ENCODE results near the gene FOXN4.

The FOXN4 gene

DNA sequence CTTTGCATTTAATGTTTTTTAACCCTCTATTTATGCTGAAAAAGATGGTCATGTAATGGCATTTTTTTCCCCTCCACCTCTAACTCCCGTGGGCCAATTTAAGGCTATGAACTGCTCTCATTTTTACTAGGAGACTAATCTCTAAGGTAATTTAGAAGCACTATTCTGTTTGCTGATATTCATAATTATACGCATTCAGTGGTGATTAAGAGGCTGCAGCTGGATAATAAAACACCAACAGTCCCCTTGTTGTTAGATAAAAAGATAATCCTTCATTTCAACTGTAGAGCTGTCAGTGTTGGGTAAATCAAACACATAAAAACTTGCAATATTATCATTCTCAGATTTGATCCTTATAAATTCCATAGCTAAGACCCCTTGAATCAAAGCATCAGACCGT lies 47.5 kb upstream of the FOXN4 start:
- Histone ChIP-seq H4K91ac (ENCODE audit: low read depth, low read length, poor library complexity) (no peak overlapping the region), H2BK12ac (ENCODE audit: low read length) (no peak overlapping the region), H3K79me1 (ENCODE audit: low read depth, low read length) (no peaks in the 10 kb centered on the region), H2BK15ac (ENCODE audit: low read length) (no peak overlapping the region), H3K4me1 (ENCODE audit: control insufficient read depth in 2 of 2, insufficient read depth in 1 of 2, low read depth in 1 of 2, low read length in 2 of 2) (peaks cover 0 to 1% of the 10 kb centered on the region in 2 donors), H3K9me3 (replicated peaks in 1 of 2; ENCODE audit: control insufficient read depth in 2 of 2, insufficient read depth in 1 of 2, low read depth in 1 of 2, low read length in 2 of 2) (no peaks in the 10 kb centered on the region), H2BK120ac (ENCODE audit: low read depth, low read length) (no peak overlapping the region), H3K4me3 (ENCODE audit: low read length in 2 of 2) (no peak overlapping the region), H3K27me3 (ENCODE audit: control insufficient read depth in 3 of 3, insufficient read depth in 3 of 3, low read depth in 1 of 3, low read length in 3 of 3) (peaks cover 0 to 78% (median 0%) of the 10 kb centered on the region in 3 experiments), H3K4me2 (ENCODE audit: insufficient read depth, low read length, poor library complexity, severe bottlenecking) (no peak overlapping the region), H2BK5ac (ENCODE audit: low read length) (no peak overlapping the region), H2AK5ac (ENCODE audit: low read depth, low read length) (no peak overlapping the region), H4K8ac (ENCODE audit: low read depth, low read length) (no peak overlapping the region), H3K14ac (ENCODE audit: low read length) (no peak overlapping the region), H3K23ac (ENCODE audit: low read depth, low read length, poor library complexity) (no peak overlapping the region), H2AFZ (ENCODE audit: low read length) (no peak overlapping the region), H3K18ac (ENCODE audit: low read length) (no peak overlapping the region), H3K9ac (ENCODE audit: low read depth, low read length, poor library complexity) (no peak overlapping the region), H3K4ac (ENCODE audit: low read length) (no peak overlapping the region), H3K27ac (replicated peaks; ENCODE audit: low read length) (no peak overlapping the region), H3K36me3 (replicated peaks in 1 of 2; ENCODE audit: control insufficient read depth in 2 of 2, insufficient read depth in 2 of 2, low read length in 2 of 2) (no peaks in the 10 kb centered on the region)
- DNase-seq (ENCODE audit: low spot score) = no peak
- no CpG with 5 or more reads among the region's 3 CpGs for WGBS, 2 donors (ENCODE audit: extremely low coverage in 2 of 2, insufficient read length in 2 of 2, insufficient replicate concordance in 1 of 2)

- no peak overlapping the region for H3K4ac ChIP-seq (ENCODE audit: low read length)
- no peak overlapping the region for H2BK5ac ChIP-seq (ENCODE audit: low read length)
- no peak overlapping the region for H2AK5ac ChIP-seq (ENCODE audit: low read depth, low read length)
- DNase-seq (ENCODE audit: low spot score) = no peak
- H3K27ac ChIP-seq (replicated peaks; ENCODE audit: low read length) = no peak overlapping the region
- H3K79me1 ChIP-seq (ENCODE audit: low read depth, low read length) = no peaks in the 10 kb centered on the region
- no peak overlapping the region for H4K91ac ChIP-seq (ENCODE audit: low read depth, low read length, poor library complexity)
- H3K4me3 ChIP-seq (ENCODE audit: low read length in 2 of 2) = no peak overlapping the region
- no peaks in the 10 kb centered on the region for H3K9me3 ChIP-seq (replicated peaks in 1 of 2; ENCODE audit: control insufficient read depth in 2 of 2, insufficient read depth in 1 of 2, low read depth in 1 of 2, low read length in 2 of 2)
- H3K18ac ChIP-seq (ENCODE audit: low read length) = no peak overlapping the region
- no peak overlapping the region for H3K14ac ChIP-seq (ENCODE audit: low read length)
- no peak overlapping the region for H2BK15ac ChIP-seq (ENCODE audit: low read length)
- no peak overlapping the region for H2BK120ac ChIP-seq (ENCODE audit: low read depth, low read length)
- H2BK12ac ChIP-seq (ENCODE audit: low read length) = no peak overlapping the region
- H3K9ac ChIP-seq (ENCODE audit: low read depth, low read length, poor library complexity) = no peak overlapping the region
- H2AFZ ChIP-seq (ENCODE audit: low read length) = no peak overlapping the region
- H4K8ac ChIP-seq (ENCODE audit: low read depth, low read length) = no peak overlapping the region
- peaks cover 0 to 50% (median 0%) of the 10 kb centered on the region in 3 experiments for H3K27me3 ChIP-seq (ENCODE audit: control insufficient read depth in 3 of 3, insufficient read depth in 3 of 3, low read depth in 1 of 3, low read length in 3 of 3)
- H3K4me1 ChIP-seq (ENCODE audit: control insufficient read depth in 2 of 2, insufficient read depth in 1 of 2, low read depth in 1 of 2, low read length in 2 of 2) = no peaks in the 10 kb centered on the region
- H3K36me3 ChIP-seq (replicated peaks in 1 of 2; ENCODE audit: control insufficient read depth in 2 of 2, insufficient read depth in 2 of 2, low read length in 2 of 2) = no peaks in the 10 kb centered on the region
- no CpG with 5 or more reads among the region's 6 CpGs for WGBS, 2 donors (ENCODE audit: extremely low coverage in 2 of 2, insufficient read length in 2 of 2, insufficient replicate concordance in 1 of 2)
- no peak overlapping the region for H3K4me2 ChIP-seq (ENCODE audit: insufficient read depth, low read length, poor library complexity, severe bottlenecking)
- H3K23ac ChIP-seq (ENCODE audit: low read depth, low read length, poor library complexity) = no peak overlapping the region
Observed at GRCh38 chr12:109352184-109352583, 43.1 kb upstream of the FOXN4 start.

DNA sequence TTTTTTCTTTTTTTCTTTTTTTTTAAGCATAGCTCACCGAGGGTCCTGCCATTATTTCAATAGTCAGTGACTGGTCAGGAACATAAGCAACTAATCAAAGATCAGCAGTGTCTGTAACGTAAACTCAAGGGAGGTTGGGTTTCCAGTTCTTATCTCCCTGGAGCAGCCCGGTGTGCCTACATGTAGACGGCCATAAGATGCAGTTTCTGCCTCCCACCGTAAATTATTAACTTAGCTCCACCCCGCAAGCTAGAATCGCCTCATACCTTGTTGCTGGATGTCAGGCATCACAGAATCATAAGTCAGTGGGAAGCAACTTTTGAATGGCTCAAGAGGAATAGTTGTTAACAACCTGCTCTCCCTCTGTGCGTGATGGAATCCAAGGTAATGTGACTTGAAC lies 38.5 kb upstream of the FOXN4 start, which contains the start of gene MYO1H:
TSS of gene MYO1H (plus strand) at position 312 of the 400 bp plus-strand sequence. CDS start at position 373, 61 bp downstream.
- no peak within 1 kb of the TSS for H2AK5ac ChIP-seq (ENCODE audit: low read depth, low read length)
- no peak within 1 kb of the TSS for H4K8ac ChIP-seq (ENCODE audit: low read depth, low read length)
- H2BK15ac ChIP-seq (ENCODE audit: low read length) = no peak within 1 kb of the TSS
- H3K27ac ChIP-seq (replicated peaks; ENCODE audit: low read length) = no peak within 1 kb of the TSS
- no peak within 1 kb of the TSS for H2AFZ ChIP-seq (ENCODE audit: low read length)
- H3K27me3 ChIP-seq (ENCODE audit: control insufficient read depth in 3 of 3, insufficient read depth in 3 of 3, low read depth in 1 of 3, low read length in 3 of 3) = peaks cover 0 to 22% (median 0%) of the 10 kb centered on the region in 3 experiments
- H3K4ac ChIP-seq (ENCODE audit: low read length) = no peak within 1 kb of the TSS
- no peak within 1 kb of the TSS for H3K18ac ChIP-seq (ENCODE audit: low read length)
- H3K36me3 ChIP-seq (replicated peaks in 1 of 2; ENCODE audit: control insufficient read depth in 2 of 2, insufficient read depth in 2 of 2, low read length in 2 of 2) = no peaks in the 10 kb centered on the region
- H3K23ac ChIP-seq (ENCODE audit: low read depth, low read length, poor library complexity) = no peak within 1 kb of the TSS
- no CpG with 5 or more reads among the region's 8 CpGs for WGBS, 2 donors (ENCODE audit: extremely low coverage in 2 of 2, insufficient read length in 2 of 2, insufficient replicate concordance in 1 of 2)
- H3K14ac ChIP-seq (ENCODE audit: low read length) = no peak within 1 kb of the TSS
- H4K91ac ChIP-seq (ENCODE audit: low read depth, low read length, poor library complexity) = no peak within 1 kb of the TSS
- no peak within 1 kb of the TSS for H3K4me2 ChIP-seq (ENCODE audit: insufficient read depth, low read length, poor library complexity, severe bottlenecking)
- no peaks in the 10 kb centered on the region for H3K9me3 ChIP-seq (replicated peaks in 1 of 2; ENCODE audit: control insufficient read depth in 2 of 2, insufficient read depth in 1 of 2, low read depth in 1 of 2, low read length in 2 of 2)
- DNase-seq (ENCODE audit: low spot score) = no peak
- H2BK5ac ChIP-seq (ENCODE audit: low read length) = no peak within 1 kb of the TSS
- H2BK12ac ChIP-seq (ENCODE audit: low read length) = no peak within 1 kb of the TSS
- H3K9ac ChIP-seq (ENCODE audit: low read depth, low read length, poor library complexity) = no peak within 1 kb of the TSS
- H3K79me1 ChIP-seq (ENCODE audit: low read depth, low read length) = no peaks in the 10 kb centered on the region
- H3K4me3 ChIP-seq (ENCODE audit: low read length in 2 of 2) = no peak within 1 kb of the TSS
- no peak within 1 kb of the TSS for H2BK120ac ChIP-seq (ENCODE audit: low read depth, low read length)
- H3K4me1 ChIP-seq (ENCODE audit: control insufficient read depth in 2 of 2, insufficient read depth in 1 of 2, low read depth in 1 of 2, low read length in 2 of 2) = no peaks in the 10 kb centered on the region

GRCh38 chr12:109346920-109347319 lies 37.8 kb upstream of the FOXN4 start:
- Histone ChIP-seq H2BK15ac (ENCODE audit: low read length) (no peak overlapping the region), H3K4me3 (ENCODE audit: low read length in 2 of 2) (no peak overlapping the region), H3K9me3 (replicated peaks in 1 of 2; ENCODE audit: control insufficient read depth in 2 of 2, insufficient read depth in 1 of 2, low read depth in 1 of 2, low read length in 2 of 2) (no peaks in the 10 kb centered on the region), H3K9ac (ENCODE audit: low read depth, low read length, poor library complexity) (no peak overlapping the region), H2BK120ac (ENCODE audit: low read depth, low read length) (no peak overlapping the region), H3K79me1 (ENCODE audit: low read depth, low read length) (no peaks in the 10 kb centered on the region), H3K18ac (ENCODE audit: low read length) (no peak overlapping the region), H2AFZ (ENCODE audit: low read length) (no peak overlapping the region), H3K4ac (ENCODE audit: low read length) (no peak overlapping the region), H3K36me3 (replicated peaks in 1 of 2; ENCODE audit: control insufficient read depth in 2 of 2, insufficient read depth in 2 of 2, low read length in 2 of 2) (no peaks in the 10 kb centered on the region), H3K27me3 (ENCODE audit: control insufficient read depth in 3 of 3, insufficient read depth in 3 of 3, low read depth in 1 of 3, low read length in 3 of 3) (peaks cover 0 to 15% (median 0%) of the 10 kb centered on the region in 3 experiments), H3K4me1 (ENCODE audit: control insufficient read depth in 2 of 2, insufficient read depth in 1 of 2, low read depth in 1 of 2, low read length in 2 of 2) (no peaks in the 10 kb centered on the region), H3K4me2 (ENCODE audit: insufficient read depth, low read length, poor library complexity, severe bottlenecking) (no peak overlapping the region), H2BK5ac (ENCODE audit: low read length) (no peak overlapping the region), H2BK12ac (ENCODE audit: low read length) (no peak overlapping the region), H4K8ac (ENCODE audit: low read depth, low read length) (no peak overlapping the region), H3K14ac (ENCODE audit: low read length) (no peak overlapping the region), H4K91ac (ENCODE audit: low read depth, low read length, poor library complexity) (no peak overlapping the region), H3K27ac (replicated peaks; ENCODE audit: low read length) (no peak overlapping the region), H2AK5ac (ENCODE audit: low read depth, low read length) (no peak overlapping the region), H3K23ac (ENCODE audit: low read depth, low read length, poor library complexity) (no peak overlapping the region)
- WGBS, 2 donors (ENCODE audit: extremely low coverage in 2 of 2, insufficient read length in 2 of 2, insufficient replicate concordance in 1 of 2) = no CpG with 5 or more reads among the region's 3 CpGs
- no peak for DNase-seq (ENCODE audit: low spot score)

Measured in neuronal stem cell (in vitro differentiated cells).